NOMO-1 treated with dmso at 0.1 percent for 144 hours (cell line): ENCODE results near the gene ATPAF1.
"Not testable (repeated sequence)": the region's sequence is repeated elsewhere in the genome, so short reads cannot be mapped to it uniquely, and the experiment has no call there.

Source experiments
- DNase-seq: peaks from one replicate; lab custom pipeline; 2025; ENCODE audit not compliant: unreplicated experiment; lab: John Stamatoyannopoulos, UW

The ATPAF1 gene

GRCh38 chr1:46651152-46651551 is 17.0 kb downstream of the ATPAF1 start:
- DNase-seq: not testable (repeated sequence)

GRCh38 chr1:46650491-46650890 is 17.7 kb downstream of the ATPAF1 start:
- no peak for DNase-seq

- DNase-seq: no peak
These were observed 18.4 kb downstream of the ATPAF1 start for GRCh38 chr1:46649764-46650163.

- DNase-seq: no peak
These were observed 20.6 kb downstream of the ATPAF1 start for GRCh38 chr1:46647611-46648010.

- DNase-seq: no peak
These were observed 21.3 kb downstream of the ATPAF1 start for GRCh38 chr1:46646844-46647243.

GRCh38 chr1:46646331-46646730 is 21.8 kb downstream of the ATPAF1 start:
- DNase-seq: no peak

GRCh38 chr1:46645815-46646214 is 22.3 kb downstream of the ATPAF1 start:
- DNase-seq: no peak

GRCh38 chr1:46643368-46643775 is 24.8 kb downstream of the ATPAF1 start:
- DNase-seq: no peak

GRCh38 chr1:46642115-46642680 is 26.0 kb downstream of the ATPAF1 start:
- DNase-seq: no peak

- DNase-seq: no peak
These were observed 28.6 kb downstream of the ATPAF1 start for GRCh38 chr1:46639547-46639946.

GRCh38 chr1:46638921-46639320 is 29.2 kb downstream of the ATPAF1 start:
- DNase-seq: no peak

GRCh38 chr1:46637444-46638083 is 30.6 kb downstream of the ATPAF1 start:
- DNase-seq: no peak

GRCh38 chr1:46635205-46635604 is 33.0 kb downstream of the ATPAF1 start:
- no peak for DNase-seq

- no peak for DNase-seq
These were observed 37.4 kb downstream of the ATPAF1 start for GRCh38 chr1:46630719-46631118.

GRCh38 chr1:46623743-46624644 is 44.2 kb downstream of the ATPAF1 start:
- DNase-seq: no peak

- DNase-seq: no peak
These were observed 45.8 kb downstream of the ATPAF1 start for GRCh38 chr1:46622344-46622743.

GRCh38 chr1:46621930-46622329 is 46.2 kb downstream of the ATPAF1 start:
- no peak for DNase-seq

GRCh38 chr1:46619656-46620258 is 48.4 kb downstream of the ATPAF1 start:
- no peak for DNase-seq

- DNase-seq: no peak
These were observed 49.3 kb downstream of the ATPAF1 start for GRCh38 chr1:46618754-46619415.

GRCh38 chr1:46617833-46618232 is 50.3 kb downstream of the ATPAF1 start:
- DNase-seq: no peak
